ENCODE measurements around the gene CCDC7.

Gene CCDC7

DNA sequence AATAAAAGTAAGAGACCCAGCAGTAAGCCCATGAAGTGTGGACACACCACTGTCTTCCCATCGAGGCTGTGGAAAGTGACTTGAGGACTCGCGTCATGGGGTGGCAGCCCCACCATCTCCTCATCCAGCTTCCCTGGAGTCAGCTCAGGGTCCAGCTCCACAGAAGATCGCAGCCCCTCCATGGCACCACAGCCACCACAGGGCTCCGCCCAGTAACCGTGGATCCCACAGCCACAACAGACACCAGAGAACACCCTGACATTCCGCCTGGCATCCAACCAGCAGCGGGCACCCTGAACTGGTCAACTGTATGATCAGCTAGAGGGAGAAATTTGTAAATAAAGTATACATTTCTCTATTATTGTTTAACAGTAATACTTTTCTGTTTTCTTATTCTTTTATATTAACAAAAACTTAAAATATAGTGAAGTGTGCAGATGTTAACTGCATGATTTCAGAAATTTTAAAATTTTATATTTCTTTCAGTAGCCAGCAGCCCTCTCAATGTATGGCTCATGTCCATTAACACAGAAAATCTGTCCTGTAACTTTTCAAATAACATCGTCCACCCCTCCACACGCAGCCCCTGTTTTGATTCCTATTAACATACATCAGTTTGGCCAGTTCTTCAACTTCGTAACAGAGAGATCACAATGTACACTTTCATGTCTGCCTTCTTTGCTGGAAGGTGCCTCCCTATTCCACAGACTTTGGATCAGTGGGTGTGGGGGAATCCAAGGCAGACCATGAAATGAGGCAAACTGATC lies 442.4 kb downstream of the CCDC7 start:
- H2AFZ ChIP-seq, result no peak overlapping the region
- H3K9me3 ChIP-seq (ENCODE audit: control insufficient read depth, low read length), result no peaks in the 10 kb centered on the region
- no peak overlapping the region for H3K4me2 ChIP-seq (ENCODE audit: low read length)
- no peak for TF ChIP-seq CTCF (IDR thresholded peaks at IDR 0.05)
- no peaks in the 10 kb centered on the region for H3K4me1 ChIP-seq
- H3K36me3 ChIP-seq (ENCODE audit: control insufficient read depth, insufficient read depth, low read length), result no peaks in the 10 kb centered on the region
- no peak overlapping the region for H3K27ac ChIP-seq
- H3K4me3 ChIP-seq (ENCODE audit: low read depth, low read length), result no peak overlapping the region
- H3K27me3 ChIP-seq (ENCODE audit: control insufficient read depth, insufficient read depth, low read length), result no peaks in the 10 kb centered on the region
- no peaks in the 10 kb centered on the region for H3K79me2 ChIP-seq
- H3K9ac ChIP-seq, result no peak overlapping the region

GRCh38 chr10:32889631-32890212 lies 443.8 kb downstream of the CCDC7 start:
- no peaks in the 10 kb centered on the region for H3K4me1 ChIP-seq
- H3K27ac ChIP-seq, result no peak overlapping the region
- no peaks in the 10 kb centered on the region for H3K36me3 ChIP-seq (ENCODE audit: control insufficient read depth, insufficient read depth, low read length)
- no peak overlapping the region for H2AFZ ChIP-seq
- no peaks in the 10 kb centered on the region for H3K79me2 ChIP-seq
- no peak overlapping the region for H3K9ac ChIP-seq
- no peak overlapping the region for H3K4me3 ChIP-seq (ENCODE audit: low read depth, low read length)
- H3K27me3 ChIP-seq (ENCODE audit: control insufficient read depth, insufficient read depth, low read length), result no peaks in the 10 kb centered on the region
- H3K4me2 ChIP-seq (ENCODE audit: low read length), result no peak overlapping the region
- no peak for TF ChIP-seq CTCF (IDR thresholded peaks at IDR 0.05)
- no peaks in the 10 kb centered on the region for H3K9me3 ChIP-seq (ENCODE audit: control insufficient read depth, low read length)

- Histone ChIP-seq H3K27me3 (ENCODE audit: control insufficient read depth, insufficient read depth, low read length) (no peaks in the 10 kb centered on the region), H3K9me3 (ENCODE audit: control insufficient read depth, low read length) (no peaks in the 10 kb centered on the region), H3K27ac (no peak overlapping the region), H3K79me2 (no peaks in the 10 kb centered on the region), H2AFZ (no peak overlapping the region), H3K9ac (no peak overlapping the region), H3K4me3 (ENCODE audit: low read depth, low read length) (no peak overlapping the region), H3K4me2 (ENCODE audit: low read length) (no peak overlapping the region), H3K4me1 (no peaks in the 10 kb centered on the region), H3K36me3 (ENCODE audit: control insufficient read depth, insufficient read depth, low read length) (no peaks in the 10 kb centered on the region)
- no peak for TF ChIP-seq CTCF (IDR thresholded peaks at IDR 0.05)
Measured at GRCh38 chr10:32890444-32890843, 444.5 kb downstream of the CCDC7 start.

GRCh38 chr10:32891261-32891660 lies 445.3 kb downstream of the CCDC7 start:
- Histone ChIP-seq H3K27ac (no peak overlapping the region), H3K4me1 (no peaks in the 10 kb centered on the region), H3K79me2 (no peaks in the 10 kb centered on the region), H3K4me3 (ENCODE audit: low read depth, low read length) (no peak overlapping the region), H3K9ac (no peak overlapping the region), H3K9me3 (ENCODE audit: control insufficient read depth, low read length) (no peaks in the 10 kb centered on the region), H3K4me2 (ENCODE audit: low read length) (no peak overlapping the region), H3K27me3 (ENCODE audit: control insufficient read depth, insufficient read depth, low read length) (no peaks in the 10 kb centered on the region), H2AFZ (no peak overlapping the region), H3K36me3 (ENCODE audit: control insufficient read depth, insufficient read depth, low read length) (no peaks in the 10 kb centered on the region)
- TF ChIP-seq CTCF (IDR thresholded peaks at IDR 0.05), result no peak

DNA sequence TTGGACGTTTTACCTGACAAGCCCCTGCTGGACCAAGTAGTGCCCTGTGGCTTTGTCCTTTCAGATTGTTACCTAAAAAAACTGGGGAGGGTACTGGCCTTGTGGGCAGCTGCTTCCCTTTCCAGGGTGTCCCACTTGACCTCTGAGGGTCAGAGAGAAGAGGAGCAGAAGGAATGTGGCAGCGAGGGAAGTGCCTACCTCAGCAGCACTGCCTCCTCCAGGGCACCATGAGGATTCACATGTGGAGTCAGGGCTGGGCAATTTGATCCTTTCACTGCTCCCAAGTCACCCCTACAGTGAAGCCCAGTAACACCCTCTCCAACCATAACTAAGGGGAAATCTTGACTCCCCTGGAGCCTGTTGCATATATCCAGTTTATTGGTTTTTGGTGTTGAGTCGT lies 447.5 kb downstream of the CCDC7 start:
- H3K27me3 ChIP-seq (ENCODE audit: control insufficient read depth, insufficient read depth, low read length), result no peaks in the 10 kb centered on the region
- no peak for TF ChIP-seq CTCF (IDR thresholded peaks at IDR 0.05)
- no peaks in the 10 kb centered on the region for H3K9me3 ChIP-seq (ENCODE audit: control insufficient read depth, low read length)
- no peak overlapping the region for H3K4me2 ChIP-seq (ENCODE audit: low read length)
- H2AFZ ChIP-seq, result no peak overlapping the region
- no peak overlapping the region for H3K4me3 ChIP-seq (ENCODE audit: low read depth, low read length)
- no peak overlapping the region for H3K27ac ChIP-seq
- no peaks in the 10 kb centered on the region for H3K4me1 ChIP-seq
- no peaks in the 10 kb centered on the region for H3K36me3 ChIP-seq (ENCODE audit: control insufficient read depth, insufficient read depth, low read length)
- H3K79me2 ChIP-seq, result no peaks in the 10 kb centered on the region
- H3K9ac ChIP-seq, result no peak overlapping the region

All from parathyroid adenoma (tissue), 2 donors.